H1 (cell line): ENCODE results near the gene NME8. TPM values are rescaled to one million over a fixed set of nuclear protein-coding genes. Genes with fewer than 3 reads are reported as not detected.

Source experiments
- CTCF ChIA-PET: fragments of 300-600 bp; sonication (Branson Sonifier 250); formaldehyde crosslinking; loops from one replicate; lab custom pipeline; 2021; ENCODE audit not compliant: partially characterized antibody; lab: Charles Lee
- POLR2A ChIA-PET: fragments of 300-600 bp; sonication (Branson Sonifier 250); formaldehyde crosslinking; loops from one replicate; lab custom pipeline; 2021; ENCODE audit warnings: inconsistent platforms; ENCODE audit not compliant: partially characterized antibody; lab: Charles Lee
- DNase-seq, 2 experiments: peaks; one replicate each; pipeline versions ENCODE4 v3.0.0 to v3.0.0-alpha.2; 2010 to 2022; ENCODE audit warnings: low spot score in 2 of 2, low read depth in 1 of 2, mixed read lengths in 1 of 2
- FAIRE-seq: peaks from 2 replicates; lab custom pipeline; 2011; peaks lifted over from hg19 to GRCh38; lab: Jason Lieb, UNC
- H2AFZ ChIP-seq: 2 replicates; pipeline ENCODE4 v1.8.1; 2012; ENCODE audit warnings: low read length, inconsistent platforms
- H2AK5ac ChIP-seq: 2 replicates; pipeline ENCODE4 v1.6.1; 2013; ENCODE audit warnings: low read depth, low read length
- H2BK120ac ChIP-seq: replicated peaks from 2 replicates; pipeline ENCODE3; 2013; ENCODE audit warnings: low read depth, low read length, inconsistent platforms
- H2BK12ac ChIP-seq: 2 replicates; pipeline ENCODE4 v1.6.1; 2013; ENCODE audit warnings: low read depth, low read length
- H2BK15ac ChIP-seq: 2 replicates; pipeline ENCODE4 v1.6.1; 2013; ENCODE audit warnings: low read length
- H2BK20ac ChIP-seq: 2 replicates; pipeline ENCODE4 v1.6.1; 2013; ENCODE audit warnings: low read length
- H2BK5ac ChIP-seq: 2 replicates; pipeline ENCODE4 v1.6.1; 2013; ENCODE audit warnings: low read depth, low read length
- H3K14ac ChIP-seq: 2 replicates; pipeline ENCODE4 v1.6.1; 2013; ENCODE audit warnings: inconsistent platforms; ENCODE audit not compliant: insufficient read length
- H3K18ac ChIP-seq: 2 replicates; pipeline ENCODE4 v1.6.1; 2013; ENCODE audit warnings: low read length; ENCODE audit errors: extremely low read depth
- H3K23ac ChIP-seq: 2 replicates; pipeline ENCODE4 v1.6.1; 2013; ENCODE audit warnings: inconsistent platforms; ENCODE audit not compliant: insufficient read length
- H3K23me2 ChIP-seq: 2 replicates; pipeline ENCODE4 v1.6.1; 2013; ENCODE audit warnings: low read depth, low read length
- H3K27ac ChIP-seq: 2 replicates; pipeline ENCODE4 v1.6.1; 2011; ENCODE audit warnings: low read depth, low read length, inconsistent platforms
- H3K27me3 ChIP-seq, 4 experiments: replicated peaks in 1 of 4; 1 replicate in 1 of 4; 2 replicates in 3 of 4; pipeline versions ENCODE4 v1.6.1 to v1.8.1; 2011 to 2013; ENCODE audit warnings: low read length in 3 of 4, mild to moderate bottlenecking in 3 of 4, inconsistent platforms in 2 of 4, mixed read lengths in 2 of 4, moderate library complexity in 1 of 4; ENCODE audit not compliant: control insufficient read depth in 3 of 4, insufficient read depth in 3 of 4; ENCODE audit errors: extremely low read depth in 1 of 4
- H3K36me3 ChIP-seq, 4 experiments: 2 replicates each; pipeline versions ENCODE4 v1.6.1 to v1.8.1; 2011 to 2013; ENCODE audit warnings: mild to moderate bottlenecking in 4 of 4, low read length in 3 of 4, moderate library complexity in 2 of 4, control low read depth in 1 of 4, inconsistent platforms in 1 of 4; ENCODE audit not compliant: insufficient read depth in 4 of 4, control insufficient read depth in 2 of 4
- H3K4ac ChIP-seq: replicated peaks from 2 replicates; pipeline ENCODE3; 2013; ENCODE audit warnings: low read length, low read depth, mixed read lengths, inconsistent platforms; ENCODE audit not compliant: insufficient read length
- H3K4me1 ChIP-seq, 4 experiments: replicated peaks in 1 of 4; 1 replicate in 1 of 4; 2 replicates in 3 of 4; pipeline versions ENCODE4 v1.6.1 to v1.8.1; 2011 to 2013; ENCODE audit warnings: low read length in 3 of 4, inconsistent platforms in 2 of 4, mixed read lengths in 1 of 4; ENCODE audit not compliant: insufficient read depth in 4 of 4, control insufficient read depth in 3 of 4
- H3K4me2 ChIP-seq, 2 experiments: 2 replicates each; pipeline versions ENCODE4 v1.6.1 to v1.8.1; 2011 to 2013; ENCODE audit warnings: low read depth in 2 of 2, low read length in 2 of 2, control low read depth in 1 of 2, inconsistent platforms in 1 of 2, mild to moderate bottlenecking in 1 of 2; ENCODE audit not compliant: insufficient read depth in 1 of 2
- H3K4me3 ChIP-seq, 4 experiments: fragments of 200-600, 300-600 bp in 1 of 4; sonication (generic), shearing (Covaris generic), sonication (Bioruptor Twin) in 1 of 4; 2 replicates each; pipeline versions ENCODE4 v1.5.1 to v1.8.1; 2011 to 2016; ENCODE audit warnings: low read length in 4 of 4, low read depth in 3 of 4, control low read depth in 2 of 4, inconsistent platforms in 2 of 4, mild to moderate bottlenecking in 2 of 4, mixed read lengths in 1 of 4, moderate library complexity in 1 of 4; ENCODE audit not compliant: insufficient read depth in 2 of 4; ENCODE audit errors: extremely low read depth in 1 of 4
- H3K56ac ChIP-seq: replicated peaks from 2 replicates; pipeline ENCODE3; 2013; ENCODE audit warnings: low read depth, mild to moderate bottlenecking, mixed read lengths, low read length, inconsistent platforms; ENCODE audit not compliant: insufficient read length
- H3K79me1 ChIP-seq: 2 replicates; pipeline ENCODE4 v1.6.1; 2013; ENCODE audit warnings: low read depth, low read length, control low read depth
- H3K79me2 ChIP-seq, 2 experiments: 2 replicates each; pipeline versions ENCODE4 v1.6.1 to v1.8.1; 2012 to 2013; ENCODE audit warnings: low read length in 2 of 2, mild to moderate bottlenecking in 2 of 2, inconsistent platforms in 1 of 2; ENCODE audit not compliant: insufficient read depth in 2 of 2, control insufficient read depth in 1 of 2
- H3K9ac ChIP-seq, 4 experiments: replicated peaks in 1 of 4; 1 replicate in 1 of 4; 2 replicates in 3 of 4; pipeline versions ENCODE4 v1.6.1 to v1.8.1; 2011 to 2013; ENCODE audit warnings: low read depth in 3 of 4, low read length in 3 of 4, control low read depth in 2 of 4, mild to moderate bottlenecking in 2 of 4, moderate library complexity in 2 of 4, inconsistent platforms in 1 of 4; ENCODE audit errors: extremely low read depth in 1 of 4
- H3K9me3 ChIP-seq, 2 experiments: 2 replicates each; pipeline versions ENCODE4 v1.6.1 to v1.8.1; 2012 to 2013; ENCODE audit warnings: mild to moderate bottlenecking in 2 of 2, moderate library complexity in 2 of 2, control low read depth in 1 of 2, inconsistent platforms in 1 of 2, low read depth in 1 of 2, low read length in 1 of 2, mixed read lengths in 1 of 2; ENCODE audit not compliant: insufficient read depth in 2 of 2
- H4K20me1 ChIP-seq, 2 experiments: replicated peaks in 1 of 2; 2 replicates each; pipeline versions ENCODE3 to v1.8.1; 2011 to 2013; ENCODE audit warnings: inconsistent platforms in 2 of 2, low read length in 2 of 2, mild to moderate bottlenecking in 1 of 2; ENCODE audit not compliant: insufficient read depth in 2 of 2, control insufficient read depth in 1 of 2
- H4K5ac ChIP-seq: 2 replicates; pipeline ENCODE4 v1.6.1; 2013; ENCODE audit warnings: low read length, low read depth, mixed read lengths, inconsistent platforms; ENCODE audit not compliant: insufficient read length
- H4K8ac ChIP-seq: 2 replicates; pipeline ENCODE4 v1.8.0; 2013; ENCODE audit warnings: mild to moderate bottlenecking, moderate library complexity, low read length, inconsistent platforms; ENCODE audit not compliant: insufficient read depth; ENCODE audit errors: extremely low read depth
- H4K91ac ChIP-seq: replicated peaks from 2 replicates; pipeline ENCODE3; 2013; ENCODE audit warnings: low read length, mixed read lengths, inconsistent platforms; ENCODE audit not compliant: insufficient read length
- CREB1 ChIP-seq: IDR thresholded peaks from 2 replicates; pipeline ENCODE4 v1.6.1; 2012; ENCODE audit warnings: inconsistent platforms
- CTBP2 ChIP-seq: IDR thresholded peaks from 2 replicates; pipeline ENCODE4 v1.7.0; 2011; ENCODE audit warnings: borderline replicate concordance, mild to moderate bottlenecking, moderate library complexity, mixed read lengths, low read length; ENCODE audit not compliant: insufficient read depth, insufficient read length
- EGR1 ChIP-seq: IDR thresholded peaks from 2 replicates; pipeline ENCODE4 v1.6.1; 2011; ENCODE audit warnings: low read depth, low read length, borderline replicate concordance
- GABPA ChIP-seq: IDR thresholded peaks from 2 replicates; pipeline ENCODE4 v1.6.1; 2011; ENCODE audit warnings: mild to moderate bottlenecking, low read length, moderate library complexity, borderline replicate concordance; ENCODE audit not compliant: insufficient read depth
- MAX ChIP-seq: IDR thresholded peaks from 2 replicates; pipeline ENCODE4 v1.6.1; 2012; ENCODE audit warnings: inconsistent platforms
- NRF1 ChIP-seq: IDR thresholded peaks from 2 replicates; pipeline ENCODE4 v1.6.1; 2011; ENCODE audit warnings: mild to moderate bottlenecking, low read depth, low read length, improper control_type of control experiment
- RAD21 ChIP-seq, 2 experiments: IDR thresholded peaks in 1 of 2; conservative IDR thresholded peaks in 1 of 2; 2 replicates each; pipeline ENCODE4 v1.6.1; 2011; ENCODE audit warnings: low read depth in 2 of 2, low read length in 2 of 2, improper control_type of control experiment in 1 of 2, inconsistent platforms in 1 of 2, mild to moderate bottlenecking in 1 of 2, moderate library complexity in 1 of 2
- RBBP5 ChIP-seq: IDR thresholded peaks from 2 replicates; pipeline ENCODE4 v1.7.1; 2012; ENCODE audit warnings: low read depth, mild to moderate bottlenecking, inconsistent platforms, low read length, moderate library complexity, borderline replicate concordance
- RFX5 ChIP-seq: IDR thresholded peaks from 2 replicates; pipeline ENCODE4 v1.6.1; 2011; ENCODE audit warnings: low read depth, low read length, improper control_type of control experiment, borderline replicate concordance
- RNF2 ChIP-seq: fragments of 200-900, 300-1000 bp; sonication (generic); IDR thresholded peaks from 2 replicates; pipeline ENCODE4 v1.7.1; 2016; ENCODE audit warnings: borderline replicate concordance, low read depth, mild to moderate bottlenecking, antibody characterized with exemption, low read length; ENCODE audit not compliant: poor library complexity, severe bottlenecking; ENCODE audit errors: missing control alignments
- RXRA ChIP-seq: IDR thresholded peaks from 2 replicates; pipeline ENCODE4 v1.6.1; 2011; ENCODE audit warnings: low read depth, mild to moderate bottlenecking, low read length, moderate library complexity; ENCODE audit not compliant: insufficient read depth
- SIX5 ChIP-seq: IDR thresholded peaks from 2 replicates; pipeline ENCODE4 v1.6.1; 2011; ENCODE audit warnings: mild to moderate bottlenecking, low read depth, low read length
- SP2 ChIP-seq: IDR thresholded peaks from 2 replicates; pipeline ENCODE4 v1.6.1; 2012; ENCODE audit warnings: mild to moderate bottlenecking, low read length, inconsistent platforms
- TAF7 ChIP-seq: optimal IDR thresholded peaks from 2 replicates; pipeline ENCODE3; 2011; ENCODE audit warnings: low read depth, mild to moderate bottlenecking, inconsistent platforms, low read length, moderate library complexity, borderline replicate concordance
- WGBS, 2 experiments: shearing (Covaris generic) in 1 of 2; methylation state at CpG; one replicate each; pipeline versions ENCODE4 v1.1.6 to v1.1.7; 2013 to 2015; ENCODE audit warnings: low lambda C conversion rate in 2 of 2, mixed read lengths in 2 of 2, inconsistent platforms in 1 of 2, low coverage in 1 of 2, missing lambda C conversion rate in 1 of 2; ENCODE audit not compliant: insufficient replicate concordance in 2 of 2, insufficient coverage in 1 of 2, insufficient read length in 1 of 2; ENCODE audit errors: extremely low coverage in 1 of 2, missing lambda C conversion rate in 1 of 2; 5-methylcytosine and 5-hydroxymethylcytosine counted together
- polyA plus RNA-seq, 7 experiments: library from polyadenylated mRNA; depleted of rRNA in 3 of 7; stranded (reverse) in 5 of 7; unstranded in 2 of 7; fragments of >200 nt in 5 of 7; fragments of 200-250 nt in 2 of 7; gene quantifications; 1 replicate in 5 of 7; 2 replicates in 1 of 7; 4 replicates in 1 of 7; pipeline versions ENCODE4 v1.2.1 to v1.2.3, GENCODE V29; 2011 to 2013; ENCODE audit warnings: missing spikeins in 2 of 7, mixed read lengths in 2 of 7
- total RNA-seq: library from RNA; stranded (reverse); fragmentation: NEBNext Ultra II Directional; extraction: Animal tissue kit (Norgen Biotek cat#: 25700); gene quantifications from 2 replicates; pipeline ENCODE4 v1.2.1, GENCODE V29; 2021

The NME8 gene
- total and polyA plus RNA-seq, 2 of the 8 experiments (the other 6 are each of a cell fraction or from before 2014, with no cell fraction given), result 0.22 to 0.44 TPM

- Histone ChIP-seq H3K9ac (no peak overlapping the region), H3K4me2 (no peak overlapping the region), H2BK120ac (no peak overlapping the region), H3K4me3 (no peak overlapping the region), H3K23ac (no peak overlapping the region), H3K56ac (no peak overlapping the region), H2BK15ac (no peak overlapping the region), H3K4me1 (no peaks in the 10 kb centered on the region), H2BK20ac (no peak overlapping the region), H2BK12ac (no peak overlapping the region), H4K20me1 (no peaks in the 10 kb centered on the region), H3K79me2 (no peaks in the 10 kb centered on the region), H4K8ac (no peak overlapping the region), H3K4ac (no peak overlapping the region), H2AFZ (no peak overlapping the region), H3K79me1 (no peaks in the 10 kb centered on the region), H4K5ac (no peak overlapping the region), H4K91ac (no peak overlapping the region), H3K14ac (no peak overlapping the region), H3K23me2 (no peaks in the 10 kb centered on the region), H3K9me3 (no peaks in the 10 kb centered on the region), H2BK5ac (no peak overlapping the region), H3K36me3 (no peaks in the 10 kb centered on the region), H3K27ac (no peak overlapping the region), H3K27me3 (no peaks in the 10 kb centered on the region), H3K18ac (no peak overlapping the region), H2AK5ac (no peak overlapping the region)
- 95% methylated on average over 2 of the region's 2 CpGs; no CpG with 5 or more reads in 1 of the 2 experiments for WGBS, 2 experiments
- no peak for FAIRE-seq
- ChIA-PET CTCF (interaction anchor here (1.0 to 2.5 kb wide), 4 partner anchors 9 to 125 kb away, joined by 4 to 11 read pairs (median 6); partner anchors contain the start of genes EPDR1 and SFRP4), POLR2A (no interaction called here)
- no peak for DNase-seq
- TF ChIP-seq NRF1 (no peak), TAF7 (no peak), SP2 (no peak), SIX5 (no peak), GABPA (no peak), MAX (no peak), RNF2 (no peak), RXRA (no peak), EGR1 (no peak), CTBP2 (no peak), RAD21 (IDR thresholded peaks at IDR 0.05 in 1 of 2, conservative IDR thresholded peaks at IDR 0.05 in 1 of 2; ENCODE audit: low read depth in 2 of 2, low read length in 2 of 2) (no peak), RBBP5 (no peak), CREB1 (no peak), RFX5 (no peak)
Measured at GRCh38 chr7:37932543-37932942, 84.1 kb downstream of the NME8 start.
